K562 (cell line): Measurements from ENCODE around the gene LNPEP.

ENCODE experiments used
- ARID4B ChIP-seq: sonication (generic); formaldehyde crosslinking; IDR thresholded peaks from 2 replicates; pipeline ENCODE4 v1.8.0; 2022; ENCODE audit warnings: mild to moderate bottlenecking, missing genetic modification reagents
- ATF3 ChIP-seq, 2 experiments: fragments of 450-650 bp in 1 of 2; sonication (generic) in 1 of 2; formaldehyde crosslinking in 1 of 2; IDR thresholded peaks in 1 of 2; conservative IDR thresholded peaks in 1 of 2; 2 replicates each; pipeline versions ENCODE4 v1.6.1 to v1.8.1; 2016 to 2023; ENCODE audit warnings: mild to moderate bottlenecking in 2 of 2, moderate library complexity in 2 of 2, inconsistent platforms in 1 of 2, missing genetic modification reagents in 1 of 2
- DNMT1 ChIP-seq: fragments of 450-650 bp; IDR thresholded peaks from 2 replicates; pipeline ENCODE4 v1.6.1; 2016; ENCODE audit warnings: antibody characterized with exemption, mild to moderate bottlenecking
- GATA2 ChIP-seq: sonication (generic); formaldehyde crosslinking; IDR thresholded peaks from 2 replicates; pipeline ENCODE4 v1.4.0; 2020; ENCODE audit warnings: mild to moderate bottlenecking, missing genetic modification reagents
- JUND ChIP-seq, 2 experiments: IDR thresholded peaks; 2 replicates in 1 of 2; 3 replicates in 1 of 2; pipeline ENCODE4 v1.6.1; 2011; ENCODE audit warnings: borderline replicate concordance in 2 of 2, low read depth in 2 of 2, low read length in 2 of 2, improper control_type of control experiment in 1 of 2, missing biosample characterization in 1 of 2, missing genetic modification characterization in 1 of 2, missing genetic modification reagents in 1 of 2
- MYC ChIP-seq, 2 experiments: fragments of 250-450 bp in 1 of 2; sonication (Bioruptor Pico) in 1 of 2; IDR thresholded peaks; 2 replicates each; pipeline versions ENCODE4 v1.5.1 to v1.6.1; 2012 to 2021; ENCODE audit warnings: low read depth in 2 of 2, borderline replicate concordance in 1 of 2, improper control_type of control experiment in 1 of 2, low read length in 1 of 2, mild to moderate bottlenecking in 1 of 2, moderate library complexity in 1 of 2
- NR2C1 ChIP-seq, 2 experiments: fragments of 450-650 bp; IDR thresholded peaks; 2 replicates each; pipeline ENCODE4 v1.6.1; 2017; ENCODE audit warnings: mild to moderate bottlenecking in 2 of 2, antibody characterized with exemption in 1 of 2, inconsistent platforms in 1 of 2, missing compliant biosample characterization in 1 of 2, missing genetic modification characterization in 1 of 2
- POLR2A ChIP-seq: fragments of 450-650 bp; conservative IDR thresholded peaks from 2 replicates; pipeline ENCODE4 v1.6.1; 2016
- PRPF4 ChIP-seq: fragments of 200-400 bp; formaldehyde crosslinking; IDR thresholded peaks from one replicate; pipeline ENCODE4 v1.6.1; 2017; ENCODE audit warnings: low read length, low read depth, mild to moderate bottlenecking; ENCODE audit not compliant: insufficient read depth, poor library complexity, severe bottlenecking
- RAD21 ChIP-seq, 2 experiments: fragments of 250-450 bp in 1 of 2; fragments of 450-650 bp in 1 of 2; sonication (Bioruptor Pico) in 1 of 2; formaldehyde crosslinking in 1 of 2; IDR thresholded peaks in 1 of 2; conservative IDR thresholded peaks in 1 of 2; 2 replicates each; pipeline versions ENCODE4 v1.4.0 to v1.8.0; 2020 to 2022; ENCODE audit warnings: mild to moderate bottlenecking in 2 of 2, moderate library complexity in 1 of 2
- XRCC5 ChIP-seq: fragments of 200-400 bp; formaldehyde crosslinking; IDR thresholded peaks from 2 replicates; pipeline ENCODE4 v1.6.1; 2017; ENCODE audit warnings: low read depth, mild to moderate bottlenecking, low read length
- YY1 ChIP-seq, 3 experiments: IDR thresholded peaks; 2 replicates each; pipeline ENCODE4 v1.6.1; 2011; ENCODE audit warnings: low read length in 2 of 3, mild to moderate bottlenecking in 2 of 3, moderate library complexity in 2 of 3, borderline replicate concordance in 1 of 3, control low read depth in 1 of 3, low read depth in 1 of 3; ENCODE audit not compliant: insufficient read depth in 3 of 3, insufficient replicate concordance in 2 of 3, control insufficient read depth in 1 of 3, insufficient read length in 1 of 3; ENCODE audit errors: extremely low read depth in 1 of 3
- ZNF184 ChIP-seq: sonication (generic); formaldehyde crosslinking; IDR thresholded peaks from 2 replicates; pipeline ENCODE4 v1.5.0; 2020; ENCODE audit warnings: missing genetic modification reagents

- TF ChIP-seq XRCC5 (no peak), DNMT1 (no peak), POLR2A (no peak), ZNF184 (CRISPR knock-in tag) (no peak), GATA2 (CRISPR knock-in tag) (no peak), ATF3 (IDR thresholded peaks at IDR 0.05) (no peak), ATF3 (CRISPR knock-in tag; conservative IDR thresholded peaks at IDR 0.05) (no peak), PRPF4 (no peak), JUND (IDR thresholded peaks at IDR 0.05; ENCODE audit: borderline replicate concordance, low read depth, low read length) (no peak), JUND (tag; IDR thresholded peaks at IDR 0.05; ENCODE audit: borderline replicate concordance, low read depth, low read length) (no peak; the same call in 2 of the 3 replicates), YY1 (IDR thresholded peaks at IDR 0.05; ENCODE audit: borderline replicate concordance in 1 of 3, control insufficient read depth in 1 of 3, extremely low read depth in 1 of 3, insufficient read depth in 3 of 3, insufficient read length in 1 of 3, insufficient replicate concordance in 2 of 3, low read depth in 1 of 3, low read length in 2 of 3) (no peak), MYC (IDR thresholded peaks at IDR 0.05; ENCODE audit: low read depth, low read length) (no peak), MYC (CRISPR knock-in tag; IDR thresholded peaks at IDR 0.05; ENCODE audit: borderline replicate concordance, low read depth) (no peak), RAD21 (CRISPR knock-in tag; conservative IDR thresholded peaks at IDR 0.05 in 1 of 2, IDR thresholded peaks at IDR 0.05 in 1 of 2) (no peak), ARID4B (CRISPR knock-in tag) (no peak), NR2C1 (IDR thresholded peaks at IDR 0.05) (no peak), NR2C1 (tag; IDR thresholded peaks at IDR 0.05) (no peak)
Measured at GRCh38 chr5:96936431-96937320, 796 bp downstream of the LNPEP start.
